CD1c-positive myeloid dendritic cell (primary cell): Measurements from ENCODE around the gene OAF.
"Not testable (repeated sequence)": the region's sequence is repeated elsewhere in the genome, so short reads cannot be mapped to it uniquely, and the experiment has no call there.

ENCODE experiments used
- DNase-seq: peaks from one replicate; pipeline ENCODE4 v3.0.0-alpha.2; 2016; ENCODE audit errors: extremely low spot score

OAF gene

GRCh38 chr11:120210626-120211521, at the start of gene OAF:
Gene OAF, plus strand, starts transcription at chr11:120211032. Its CDS starts 248 bp downstream, at chr11:120211280.
- peak; percentile 63 for DNase-seq

DNA sequence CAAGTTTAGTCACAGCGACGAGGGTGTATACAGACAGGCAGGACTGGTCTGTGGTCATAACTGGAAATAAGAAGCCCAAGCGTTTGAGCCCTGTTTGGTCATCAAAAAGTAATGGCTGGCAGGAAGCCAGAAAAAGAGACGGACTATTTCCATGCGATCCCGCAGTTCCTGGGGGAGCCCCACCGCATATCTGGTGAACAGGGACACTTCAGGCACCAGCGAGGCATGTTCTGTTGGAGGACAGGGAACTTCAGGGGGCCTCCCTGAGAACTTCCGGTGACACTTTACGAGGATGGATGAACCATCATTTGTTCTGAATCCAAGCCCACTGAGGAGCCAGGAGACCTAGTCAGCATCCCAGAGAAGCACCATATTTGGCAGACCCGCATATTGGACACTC, 43.2 kb upstream of the OAF start:
- DNase-seq = no peak

- DNase-seq = no peak
Measured at GRCh38 chr11:120168108-120168959, 42.5 kb upstream of the OAF start.

- peak; percentile 85 for DNase-seq
Measured at GRCh38 chr11:120168960-120169681, 41.7 kb upstream of the OAF start.

- DNase-seq = no peak
Measured at GRCh38 chr11:120169981-120170698, 40.7 kb upstream of the OAF start.

DNA sequence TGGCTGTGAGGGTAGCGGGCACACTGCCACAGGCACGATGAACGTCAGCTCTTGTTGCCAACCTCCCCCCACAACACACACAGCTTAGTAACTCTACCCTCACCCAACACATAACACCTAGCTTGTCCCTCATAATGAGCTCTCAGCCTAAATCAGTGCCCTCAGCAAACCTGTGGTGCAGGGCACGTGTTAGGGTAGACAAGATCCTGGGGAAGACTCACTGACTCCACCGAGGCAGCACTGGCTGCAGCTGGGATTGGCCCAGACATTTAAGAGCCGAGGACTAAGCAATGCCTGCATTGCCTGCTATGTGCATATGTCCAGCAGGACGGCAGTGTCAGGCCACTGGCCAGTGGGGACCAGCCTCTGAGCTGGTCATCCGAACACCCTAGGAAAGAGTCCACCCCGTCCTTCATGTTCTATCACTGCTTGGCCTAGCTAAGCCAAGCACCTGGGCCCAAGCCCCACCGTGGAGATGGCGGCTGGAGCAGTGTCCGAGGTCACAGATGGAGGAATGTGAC, 40.0 kb upstream of the OAF start:
- DNase-seq = no peak

DNA sequence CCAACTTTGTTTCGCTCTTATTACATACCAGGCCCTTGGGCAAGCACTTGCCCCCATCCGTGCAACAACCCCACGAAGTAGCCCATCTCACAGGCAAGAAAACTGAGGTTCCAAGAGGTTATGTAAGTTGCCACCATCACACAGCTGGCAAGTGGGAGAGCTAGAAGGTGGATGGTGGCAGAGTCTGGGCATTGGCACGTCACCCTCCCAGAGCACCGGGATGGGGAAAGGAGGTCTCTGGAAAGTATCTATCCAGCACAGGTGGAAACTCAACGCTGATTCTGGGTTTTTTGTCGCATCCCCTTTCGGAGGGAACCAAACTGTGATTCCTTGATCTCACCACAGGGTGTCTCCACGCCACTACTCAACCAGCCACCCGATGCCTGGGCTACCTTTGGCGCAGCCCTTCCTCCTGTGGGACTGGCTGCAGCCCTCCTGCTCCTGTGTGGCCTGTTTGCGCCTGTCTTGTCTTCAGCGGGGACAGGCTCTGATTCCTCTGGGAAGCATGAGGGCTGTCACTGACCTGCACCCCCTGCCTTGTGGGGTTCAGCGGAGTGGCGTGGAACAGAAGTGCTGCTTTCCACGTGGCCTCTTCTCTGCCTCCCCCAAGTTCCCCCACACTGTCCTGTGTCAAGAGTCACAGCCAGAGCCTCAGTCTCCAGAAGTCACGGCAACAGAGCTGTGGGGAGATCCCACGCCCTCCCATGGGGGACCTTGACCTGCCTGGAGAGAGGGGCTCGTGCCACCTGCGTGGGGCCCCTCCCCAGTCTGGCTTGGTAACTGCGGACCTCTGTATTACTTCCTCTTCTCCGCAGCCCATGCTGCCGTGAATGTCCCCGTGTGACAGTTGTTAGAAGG, 38.5 kb upstream of the OAF start:
- peak; percentile 78 for DNase-seq

- DNase-seq = no peak
Measured at GRCh38 chr11:120173019-120173705, 37.7 kb upstream of the OAF start.

GRCh38 chr11:120173807-120174206, 37.0 kb upstream of the OAF start:
- DNase-seq = no peak

- DNase-seq = no peak
Measured at GRCh38 chr11:120174866-120175265, 36.0 kb upstream of the OAF start.

GRCh38 chr11:120178561-120179056, 32.2 kb upstream of the OAF start:
- no peak for DNase-seq

DNA sequence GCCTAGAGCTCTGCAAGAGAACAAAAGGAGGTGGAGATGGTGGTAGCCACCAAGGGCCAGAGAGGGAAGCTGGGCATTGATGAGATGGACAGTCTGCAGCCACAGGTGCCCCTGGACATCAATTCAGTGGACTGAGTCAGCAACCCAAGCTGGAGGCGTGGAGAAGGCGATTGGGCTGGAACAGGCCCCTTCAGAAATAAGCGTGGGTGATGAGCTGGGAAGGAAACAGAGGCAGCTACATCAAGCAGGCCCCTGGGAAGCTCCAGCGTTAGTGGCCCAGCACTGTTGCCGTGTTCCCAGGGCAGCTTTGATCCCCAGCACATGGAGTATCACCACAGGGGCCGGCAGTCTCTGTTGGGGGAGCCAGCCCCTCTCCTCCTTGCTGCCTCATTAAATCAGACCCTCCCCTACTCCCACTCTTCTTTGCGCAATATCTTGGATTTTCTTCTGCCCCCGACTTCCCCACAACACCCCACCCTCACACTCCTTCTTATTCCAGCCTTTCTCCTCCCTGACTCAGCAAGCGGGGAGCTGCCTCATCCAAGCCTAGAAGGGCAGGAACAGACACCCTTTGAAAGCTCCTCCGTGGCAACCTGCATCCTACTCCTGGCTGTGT, 31.7 kb upstream of the OAF start:
- DNase-seq = no peak

DNA sequence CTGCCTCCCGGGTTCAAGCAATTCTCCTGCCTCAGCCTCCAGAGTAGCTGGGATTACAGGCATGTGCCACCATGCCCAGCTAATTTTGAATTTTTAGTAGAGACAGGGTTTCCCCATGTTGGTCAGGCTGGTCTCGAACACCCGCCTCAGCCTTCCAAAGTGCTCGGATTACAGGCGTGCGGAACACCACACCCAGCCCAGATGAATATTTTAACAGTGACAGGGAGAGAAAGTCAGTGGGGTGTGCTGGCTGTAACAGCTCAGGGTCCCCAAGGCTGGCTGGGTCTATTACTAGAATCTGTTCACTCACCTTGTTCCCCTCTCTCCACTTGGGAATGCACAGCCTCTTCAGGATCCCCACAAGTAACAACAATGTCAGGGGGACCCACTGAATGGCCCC, 30.8 kb upstream of the OAF start:
- DNase-seq = not testable (repeated sequence)

DNA sequence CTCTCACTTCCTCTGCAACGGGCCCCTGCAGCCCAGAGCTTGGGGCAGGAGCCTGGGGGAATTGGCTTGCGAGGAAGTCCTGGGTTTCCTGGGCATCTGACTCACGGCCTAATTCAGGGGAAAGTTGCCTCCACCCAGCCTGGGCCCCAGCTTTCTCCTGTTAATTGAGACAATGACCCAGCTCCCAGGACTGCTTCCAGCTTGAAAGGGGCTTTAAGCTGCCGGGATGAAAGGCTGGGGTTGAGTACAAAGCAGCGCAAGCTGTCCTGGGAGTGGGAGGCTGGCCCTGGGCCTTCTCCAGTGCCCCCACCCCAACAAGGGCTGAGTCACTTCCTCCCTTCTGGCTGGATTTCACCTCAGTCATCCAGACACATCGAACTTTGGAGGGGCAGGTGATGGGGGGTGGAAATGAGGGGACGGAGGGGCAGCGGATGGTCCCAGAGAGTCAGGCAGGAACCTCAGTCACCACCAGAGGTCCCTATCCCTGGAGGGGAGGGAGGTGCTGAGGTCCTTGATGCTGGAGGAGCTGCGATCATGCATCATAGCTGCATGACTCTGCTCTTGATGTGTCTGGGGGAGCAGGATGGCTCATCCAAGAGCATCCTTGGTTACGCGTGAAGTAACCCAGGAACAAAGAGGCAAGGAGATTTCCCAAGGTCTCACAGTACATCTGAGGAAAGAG, 30.1 kb upstream of the OAF start:
- peak; percentile 30 for DNase-seq

DNA sequence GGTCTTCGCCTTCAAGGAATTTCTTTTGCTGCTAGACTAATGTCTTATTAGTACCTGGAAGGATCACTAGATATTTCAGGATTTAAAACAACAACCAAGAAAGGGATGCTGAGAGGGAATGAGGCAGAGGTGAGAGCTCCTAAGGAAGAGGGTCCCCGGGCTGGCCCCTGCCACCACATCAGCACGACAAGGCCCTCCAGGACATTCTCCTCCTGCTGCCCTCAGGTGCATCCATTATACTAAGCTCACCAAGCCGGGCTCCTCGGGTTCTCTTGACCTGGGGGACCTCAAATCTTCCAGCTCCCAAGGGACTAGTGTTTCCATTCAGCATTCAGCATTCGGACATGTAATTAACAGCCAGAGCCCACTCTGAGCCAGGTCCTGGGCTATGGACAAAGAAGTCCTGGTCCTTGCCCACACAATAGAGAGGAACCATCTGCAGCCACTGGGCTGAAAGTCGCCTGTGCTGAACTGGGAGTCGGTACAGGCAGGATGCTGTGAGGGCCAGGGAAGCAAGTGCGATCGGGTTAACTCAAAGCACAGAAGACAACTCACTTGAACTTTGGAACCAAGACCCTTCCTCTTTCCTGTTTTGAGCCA, 29.4 kb upstream of the OAF start:
- DNase-seq = no peak

- DNase-seq = no peak
Measured at GRCh38 chr11:120182372-120182771, 28.5 kb upstream of the OAF start.

DNA sequence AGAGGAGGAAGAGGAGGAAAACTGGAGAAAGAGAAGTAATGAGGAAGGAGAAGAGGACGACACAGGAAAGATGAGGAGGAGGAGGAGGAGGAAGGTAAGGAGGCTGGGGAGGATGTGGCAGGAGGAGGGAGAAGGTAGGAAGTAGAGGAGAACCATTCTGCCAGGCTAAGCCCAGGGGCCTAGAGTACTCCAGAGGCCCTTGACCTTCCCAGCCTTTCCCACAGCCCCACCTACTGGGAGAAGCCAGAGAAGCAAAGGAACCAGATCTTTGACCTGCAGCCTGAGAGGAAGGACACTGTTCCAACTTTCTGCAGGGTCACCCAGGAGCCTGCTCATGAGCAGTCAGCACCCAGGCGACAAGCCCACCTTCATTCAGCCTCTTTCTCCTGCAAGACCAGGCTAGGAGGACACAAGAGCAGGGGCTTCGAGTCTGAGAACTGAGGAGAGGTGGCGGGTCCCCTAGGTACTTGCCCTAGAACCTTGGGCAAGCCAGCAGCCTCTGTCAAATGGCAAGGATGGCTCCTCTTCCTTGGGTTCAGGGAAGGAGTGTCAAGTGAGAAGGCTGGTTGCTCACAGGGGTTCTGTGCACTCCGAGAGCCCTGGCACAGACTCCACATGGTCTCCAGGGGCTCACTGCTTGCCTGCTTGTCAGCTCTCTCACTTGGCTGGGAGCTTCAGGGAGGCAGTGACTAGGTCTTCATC, 27.9 kb upstream of the OAF start:
- peak; percentile 18 for DNase-seq
